K562 (cell line): ENCODE results near the gene PTPRF. TPM values are rescaled to one million over a fixed set of nuclear protein-coding genes. Genes with fewer than 3 reads are reported as not detected.

ENCODE experiments used
- ARID1B ChIP-seq: fragments of 450-650 bp; IDR thresholded peaks from 2 replicates; pipeline ENCODE4 v1.6.1; 2016; ENCODE audit warnings: antibody characterized with exemption, mild to moderate bottlenecking, inconsistent platforms
- BDP1 ChIP-seq: IDR thresholded peaks from 3 replicates; pipeline ENCODE4 v1.6.1; 2011; ENCODE audit not compliant: insufficient read length, insufficient read depth
- CTCF ChIP-seq, 3 experiments: IDR thresholded peaks in 2 of 3; conservative IDR thresholded peaks in 1 of 3; 2 replicates each; pipeline ENCODE4 v1.5.1; 2011 to 2012; ENCODE audit warnings: low read length in 3 of 3, mild to moderate bottlenecking in 3 of 3, control low read depth in 2 of 3, improper control_type of control experiment in 1 of 3, inconsistent platforms in 1 of 3, low read depth in 1 of 3, mixed read lengths in 1 of 3, moderate library complexity in 1 of 3; ENCODE audit not compliant: insufficient read depth in 2 of 3
- ESRRB ChIP-seq: fragments of 250-450 bp; sonication (Bioruptor Pico); IDR thresholded peaks from 2 replicates; pipeline ENCODE4 v1.5.0; 2020; ENCODE audit warnings: mild to moderate bottlenecking, moderate library complexity, borderline replicate concordance
- MIER1 ChIP-seq: fragments of 450-650 bp; IDR thresholded peaks from 2 replicates; pipeline ENCODE4 v1.6.1; 2016; ENCODE audit warnings: antibody characterized with exemption, mild to moderate bottlenecking, low read depth
- MLLT1 ChIP-seq, 2 experiments: fragments of 450-650 bp; IDR thresholded peaks; 2 replicates each; pipeline ENCODE4 v1.6.1; 2016
- NCOA2 ChIP-seq, 2 experiments: fragments of 450-650 bp; IDR thresholded peaks; 2 replicates each; pipeline ENCODE4 v1.6.1; 2018; ENCODE audit warnings: mild to moderate bottlenecking in 2 of 2, moderate library complexity in 1 of 2; ENCODE audit not compliant: partially characterized antibody in 2 of 2
- NFYB ChIP-seq: IDR thresholded peaks from 2 replicates; pipeline ENCODE4 v1.6.1; 2011; ENCODE audit warnings: mild to moderate bottlenecking, moderate library complexity; ENCODE audit not compliant: insufficient read length; ENCODE audit errors: extremely low read depth
- NONO ChIP-seq, 2 experiments: fragments of 200-400 bp in 1 of 2; fragments of 450-650 bp in 1 of 2; formaldehyde crosslinking in 1 of 2; IDR thresholded peaks; 2 replicates each; pipeline ENCODE4 v1.6.1; 2017; ENCODE audit warnings: low read depth in 2 of 2, mild to moderate bottlenecking in 2 of 2, moderate library complexity in 2 of 2, low read length in 1 of 2
- NR2F6 ChIP-seq: fragments of 450-650 bp; formaldehyde crosslinking; IDR thresholded peaks from 2 replicates; pipeline ENCODE4 v1.4.0; 2020; ENCODE audit warnings: mild to moderate bottlenecking
- NR3C1 ChIP-seq: sonication (generic); formaldehyde crosslinking; IDR thresholded peaks from 2 replicates; pipeline ENCODE4 v1.8.1; 2022; ENCODE audit warnings: missing genetic modification reagents
- RAD51 ChIP-seq: fragments of 450-650 bp; IDR thresholded peaks from 2 replicates; pipeline ENCODE4 v1.7.1; 2016; ENCODE audit warnings: low read depth, mild to moderate bottlenecking, borderline replicate concordance
- SIRT6 ChIP-seq: IDR thresholded peaks from one replicate; pipeline ENCODE4 v1.6.1; 2012; ENCODE audit warnings: low read depth, mild to moderate bottlenecking, control low read depth, inconsistent platforms, low read length, moderate library complexity
- SMARCB1 ChIP-seq: IDR thresholded peaks from 2 replicates; pipeline ENCODE4 v1.6.1; 2011; ENCODE audit warnings: improper control_type of control experiment, low read depth; ENCODE audit not compliant: insufficient read length
- TAF15 ChIP-seq: fragments of 200-400 bp; formaldehyde crosslinking; IDR thresholded peaks from 2 replicates; pipeline ENCODE4 v1.6.1; 2017; ENCODE audit warnings: mild to moderate bottlenecking, low read depth, low read length, moderate library complexity
- TCF15 ChIP-seq: fragments of 250-450 bp; sonication (Bioruptor Pico); IDR thresholded peaks from 2 replicates; pipeline ENCODE4 v1.8.0; 2022; ENCODE audit warnings: moderate library complexity, mild to moderate bottlenecking, inconsistent platforms
- ZBTB34 ChIP-seq: fragments of 250-450 bp; sonication (Bioruptor Pico); IDR thresholded peaks from 2 replicates; pipeline ENCODE4 v1.8.0; 2021; ENCODE audit warnings: mild to moderate bottlenecking, moderate library complexity
- ZNF134 ChIP-seq: fragments of 250-450 bp; sonication (Bioruptor Pico); conservative IDR thresholded peaks from 2 replicates; pipeline ENCODE4 v1.4.0; 2020
- ZNF224 ChIP-seq: sonication (generic); formaldehyde crosslinking; IDR thresholded peaks from 2 replicates; pipeline ENCODE4 v1.8.0; 2022; ENCODE audit warnings: mild to moderate bottlenecking, missing genetic modification reagents
- ZNF239 ChIP-seq: fragments of 250-450 bp; sonication (Bioruptor Pico); IDR thresholded peaks from 2 replicates; pipeline ENCODE4 v1.4.0; 2020; ENCODE audit warnings: mild to moderate bottlenecking
- ZNF280B ChIP-seq: fragments of 250-450 bp; sonication (Bioruptor Pico); IDR thresholded peaks from 2 replicates; pipeline ENCODE4 v1.5.1; 2021; ENCODE audit warnings: mild to moderate bottlenecking
- ZNF444 ChIP-seq: fragments of 250-450 bp; sonication (Bioruptor Pico); IDR thresholded peaks from 2 replicates; pipeline ENCODE4 v1.4.0; 2020; ENCODE audit warnings: mild to moderate bottlenecking, moderate library complexity
- polyA plus RNA-seq, 8 experiments: library from polyadenylated mRNA; depleted of rRNA in 4 of 8; stranded (reverse) in 5 of 8; unstranded in 3 of 8; fragments of >200 nt; fragmentation: Nextera tagmentation in 2 of 8; fragmentation: Illumina TruSeq in 1 of 8; extraction: Ambion mirVana in 2 of 8; extraction: Trizol in 1 of 8; gene quantifications; 2 replicates each; pipeline versions ENCODE4 v1.2.1 to v1.2.3, GENCODE V29; 2011 to 2014; ENCODE audit warnings: inconsistent platforms in 1 of 8, missing spikeins in 1 of 8
- total RNA-seq, 7 experiments: library from RNA; depleted of rRNA in 6 of 7; stranded (reverse); fragments of >200 nt in 6 of 7; fragmentation: Illumina TruSeq in 2 of 7; extraction: Trizol in 2 of 7; gene quantifications; 2 replicates each; pipeline versions ENCODE4 v1.2.1 to v1.2.3, GENCODE V29; 2011 to 2021; ENCODE audit warnings: low replicate concordance in 1 of 7

Gene PTPRF
- total and polyA plus RNA-seq, 9 of the 15 experiments (the other 6 are each of a cell fraction or from before 2014, with no cell fraction given), result 0.13 to 4.3 (median 1.1) TPM

GRCh38 chr1:43522776-43523480, 7.8 kb upstream of the PTPRF start (continued):
- TF ChIP-seq NONO (IDR thresholded peaks at IDR 0.05; ENCODE audit: low read depth in 2 of 2, low read length in 1 of 2) (peak in 1 of 2 experiments; percentile 97; a peak in 2 of 4 replicates), MLLT1 (IDR thresholded peaks at IDR 0.05) (peak; percentile 88 to 95), MIER1 (peak; percentile 57; the same call in 1 of the 2 replicates), ZNF444 (CRISPR knock-in tag) (peak; percentile 85; the same call in 1 of the 2 replicates), NCOA2 (IDR thresholded peaks at IDR 0.05; ENCODE audit: partially characterized antibody in 2 of 2) (peak in 1 of 2 experiments; percentile 93), TCF15 (CRISPR knock-in tag) (no peak), TAF15 (no peak), BDP1 (no peak), RAD51 (peak; percentile 75; the same call in 1 of the 2 replicates), ZNF134 (CRISPR knock-in tag) (0 out of 2 replicates have a peak, but pooled peaks have one; percentile 22), NFYB (no peak), ESRRB (0 out of 2 replicates have a peak, but pooled peaks have one; percentile 49), CTCF (IDR thresholded peaks at IDR 0.05 in 2 of 3, conservative IDR thresholded peaks at IDR 0.05 in 1 of 3; ENCODE audit: insufficient read depth in 2 of 3, low read depth in 1 of 3, low read length in 3 of 3) (0 out of 6 replicates have a peak, but pooled peaks of 1 of the 3 experiments have one; percentile 12), ZNF224 (CRISPR knock-in tag) (no peak), SMARCB1 (no peak), ARID1B (peak; percentile 100), ZBTB34 (CRISPR knock-in tag) (no peak), NR2F6 (CRISPR knock-in tag) (no peak), SIRT6 (no peak), ZNF239 (peak; percentile 69), ZNF280B (CRISPR knock-in tag) (no peak), NR3C1 (no peak)
